ENCODE measurements around the gene COA4. TPM values are rescaled to one million over a fixed set of nuclear protein-coding genes. Genes with fewer than 3 reads are reported as not detected.

COA4 gene
- total RNA-seq, 1 donor from 2014 or later, result 71.3 TPM

DNA sequence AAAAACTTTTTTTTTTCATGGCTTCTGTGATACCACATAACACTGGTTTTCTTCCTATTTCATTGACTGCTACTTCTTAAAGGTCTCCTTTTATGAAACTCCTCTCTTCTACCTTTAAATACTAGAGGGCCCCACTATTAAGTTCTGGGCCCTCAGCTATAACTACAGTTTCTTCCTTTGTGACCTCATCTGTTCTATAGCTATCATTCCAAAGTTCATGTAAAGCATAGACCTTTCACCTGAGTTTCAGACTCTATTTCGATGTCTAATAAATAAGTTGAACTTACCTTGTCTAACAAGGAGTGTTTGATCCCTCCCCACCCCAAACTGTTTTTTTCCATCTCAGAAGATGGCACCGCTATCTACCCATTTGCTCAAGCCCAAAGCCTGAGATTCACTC lies 35.4 kb upstream of the COA4 start:
- Mint-ChIP-seq H3K27ac (no peak overlapping the region), H3K27me3 (no peaks in the 10 kb centered on the region), H3K4me3 (ENCODE audit: low read depth) (no peak overlapping the region), H3K36me3 (ENCODE audit: insufficient read depth) (peaks cover 24% of the 10 kb centered on the region), H3K4me1 (ENCODE audit: low read depth) (no peaks in the 10 kb centered on the region), H3K9me3 (ENCODE audit: low read depth) (no peaks in the 10 kb centered on the region)
- TF ChIP-seq, protein P1, sequence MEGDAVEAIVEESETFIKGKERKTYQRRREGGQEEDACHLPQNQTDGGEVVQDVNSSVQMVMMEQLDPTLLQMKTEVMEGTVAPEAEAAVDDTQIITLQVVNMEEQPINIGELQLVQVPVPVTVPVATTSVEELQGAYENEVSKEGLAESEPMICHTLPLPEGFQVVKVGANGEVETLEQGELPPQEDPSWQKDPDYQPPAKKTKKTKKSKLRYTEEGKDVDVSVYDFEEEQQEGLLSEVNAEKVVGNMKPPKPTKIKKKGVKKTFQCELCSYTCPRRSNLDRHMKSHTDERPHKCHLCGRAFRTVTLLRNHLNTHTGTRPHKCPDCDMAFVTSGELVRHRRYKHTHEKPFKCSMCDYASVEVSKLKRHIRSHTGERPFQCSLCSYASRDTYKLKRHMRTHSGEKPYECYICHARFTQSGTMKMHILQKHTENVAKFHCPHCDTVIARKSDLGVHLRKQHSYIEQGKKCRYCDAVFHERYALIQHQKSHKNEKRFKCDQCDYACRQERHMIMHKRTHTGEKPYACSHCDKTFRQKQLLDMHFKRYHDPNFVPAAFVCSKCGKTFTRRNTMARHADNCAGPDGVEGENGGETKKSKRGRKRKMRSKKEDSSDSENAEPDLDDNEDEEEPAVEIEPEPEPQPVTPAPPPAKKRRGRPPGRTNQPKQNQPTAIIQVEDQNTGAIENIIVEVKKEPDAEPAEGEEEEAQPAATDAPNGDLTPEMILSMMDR (IDR thresholded peaks at IDR 0.05; ENCODE audit: unreplicated experiment), result no peak
- no peak for DNase-seq (ENCODE audit: low spot score, unreplicated experiment)

DNA sequence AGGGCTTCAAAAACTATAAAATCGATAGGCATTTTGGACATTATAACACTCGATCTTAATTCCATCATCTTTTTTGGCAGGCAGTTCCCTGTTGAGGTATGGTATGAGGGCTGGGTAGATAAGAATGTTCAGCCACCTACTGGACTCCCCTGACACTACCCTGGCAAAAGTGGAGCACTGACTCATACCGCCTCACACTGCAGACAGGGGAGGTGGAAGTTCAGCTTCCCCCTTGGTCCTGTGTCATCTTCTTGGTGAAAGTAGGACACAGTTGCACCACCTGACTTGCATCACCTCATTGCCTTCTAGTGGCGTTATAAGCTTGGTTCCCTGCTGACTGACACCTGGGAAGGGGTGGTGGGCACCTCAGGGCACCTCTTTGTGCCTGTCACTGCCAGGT lies 30.5 kb upstream of the COA4 start:
- Mint-ChIP-seq H3K9me3 (ENCODE audit: low read depth) (no peaks in the 10 kb centered on the region), H3K4me1 (ENCODE audit: low read depth) (no peaks in the 10 kb centered on the region), H3K36me3 (ENCODE audit: insufficient read depth) (peaks cover 11% of the 10 kb centered on the region), H3K27me3 (no peaks in the 10 kb centered on the region), H3K4me3 (ENCODE audit: low read depth) (no peak overlapping the region), H3K27ac (no peak overlapping the region)
- DNase-seq (ENCODE audit: low spot score, unreplicated experiment), result no peak
- TF ChIP-seq, protein P1 (IDR thresholded peaks at IDR 0.05; ENCODE audit: unreplicated experiment), result no peak

DNA sequence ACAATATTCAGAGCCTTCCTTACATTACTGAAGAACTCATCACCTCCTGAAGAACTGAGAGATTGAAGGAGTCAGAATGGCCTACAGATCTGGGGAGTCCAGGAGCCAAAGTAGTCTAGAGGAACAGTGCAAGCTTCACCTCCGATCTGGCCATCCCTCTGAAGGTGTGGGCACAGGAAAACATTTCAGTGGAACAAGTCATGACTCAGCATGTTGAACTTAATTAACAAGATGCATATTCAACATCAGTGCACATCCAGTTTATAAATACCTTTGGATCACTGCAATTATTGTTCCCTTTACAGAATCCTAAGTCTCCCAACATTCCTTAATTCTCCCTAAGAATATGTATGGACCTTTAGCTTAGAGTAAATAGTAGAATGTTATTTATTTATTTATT lies 25.7 kb upstream of the COA4 start:
- Mint-ChIP-seq H3K4me3 (ENCODE audit: low read depth) (no peak overlapping the region), H3K27ac (peak overlapping the region; percentile 59), H3K4me1 (ENCODE audit: low read depth) (no peaks in the 10 kb centered on the region), H3K9me3 (ENCODE audit: low read depth) (no peaks in the 10 kb centered on the region), H3K27me3 (no peaks in the 10 kb centered on the region), H3K36me3 (ENCODE audit: insufficient read depth) (peaks cover 15% of the 10 kb centered on the region)
- TF ChIP-seq, protein P1 (IDR thresholded peaks at IDR 0.05; ENCODE audit: unreplicated experiment), result no peak
- DNase-seq (ENCODE audit: low spot score, unreplicated experiment), result no peak

DNA sequence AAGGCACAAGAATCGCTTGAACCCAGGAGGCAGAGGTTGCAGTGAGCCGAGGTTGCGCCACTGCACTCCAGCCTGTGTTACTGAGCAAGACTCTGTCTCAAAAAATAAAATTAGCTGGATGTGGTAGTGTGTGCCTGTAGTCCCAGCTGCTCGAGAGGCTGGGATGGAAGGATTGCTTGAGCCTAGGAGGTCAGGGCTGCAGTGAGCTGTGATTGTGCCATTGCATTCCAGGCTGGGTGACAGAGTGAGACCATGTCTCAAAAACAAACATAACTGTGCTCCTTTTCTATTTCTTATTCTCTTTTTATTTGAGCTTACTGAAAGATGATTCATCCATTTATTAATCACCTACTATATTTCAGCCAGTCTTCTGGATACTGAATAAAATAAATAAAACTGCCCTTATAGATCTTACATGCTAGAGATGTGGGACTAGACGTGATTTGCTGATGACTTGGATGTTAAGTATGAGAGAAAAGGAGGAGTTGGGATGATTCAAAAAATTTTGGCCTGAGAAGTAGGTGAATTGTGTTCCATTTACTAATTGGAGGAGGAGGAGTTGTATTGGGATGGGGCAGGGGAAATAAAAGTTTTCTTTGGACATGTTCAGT lies 18.2 kb upstream of the COA4 start:
- H3K9me3 Mint-ChIP-seq (ENCODE audit: low read depth), result no peaks in the 10 kb centered on the region
- no peaks in the 10 kb centered on the region for H3K27me3 Mint-ChIP-seq
- TF ChIP-seq, protein P1 (IDR thresholded peaks at IDR 0.05; ENCODE audit: unreplicated experiment), result no peak
- H3K36me3 Mint-ChIP-seq (ENCODE audit: insufficient read depth), result peaks cover 19% of the 10 kb centered on the region
- no peak overlapping the region for H3K27ac Mint-ChIP-seq
- DNase-seq (ENCODE audit: low spot score, unreplicated experiment), result no peak
- H3K4me3 Mint-ChIP-seq (ENCODE audit: low read depth), result no peak overlapping the region
- no peaks in the 10 kb centered on the region for H3K4me1 Mint-ChIP-seq (ENCODE audit: low read depth)

DNA sequence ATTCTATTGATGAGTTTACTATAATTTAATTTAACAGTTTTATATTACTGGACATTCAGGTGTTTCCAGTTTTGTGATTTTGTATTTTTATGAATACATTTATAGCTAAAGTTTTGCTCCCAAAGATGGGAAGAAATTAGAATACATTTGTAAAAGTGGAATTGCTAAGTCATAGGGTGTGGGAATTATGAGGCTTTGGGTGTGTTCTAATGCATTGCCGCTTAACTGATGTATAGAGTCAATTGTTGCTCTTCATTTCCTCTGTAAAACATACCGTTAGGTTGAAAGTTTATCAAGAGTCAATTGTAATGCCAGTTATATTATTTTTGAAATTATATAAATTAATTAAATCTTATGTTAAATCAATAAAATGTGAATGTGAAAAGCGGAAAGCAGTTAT lies 16.4 kb upstream of the COA4 start:
- H3K36me3 Mint-ChIP-seq (ENCODE audit: insufficient read depth), result peaks cover 18% of the 10 kb centered on the region
- TF ChIP-seq, protein P1 (IDR thresholded peaks at IDR 0.05; ENCODE audit: unreplicated experiment), result no peak
- H3K27me3 Mint-ChIP-seq, result no peaks in the 10 kb centered on the region
- H3K9me3 Mint-ChIP-seq (ENCODE audit: low read depth), result no peaks in the 10 kb centered on the region
- H3K27ac Mint-ChIP-seq, result no peak overlapping the region
- no peak for DNase-seq (ENCODE audit: low spot score, unreplicated experiment)
- no peaks in the 10 kb centered on the region for H3K4me1 Mint-ChIP-seq (ENCODE audit: low read depth)
- no peak overlapping the region for H3K4me3 Mint-ChIP-seq (ENCODE audit: low read depth)
